ENCODE results near the gene ANGPTL8. TPM values are rescaled to one million over a fixed set of nuclear protein-coding genes. Genes with fewer than 3 reads are reported as not detected.

Gene ANGPTL8
- total RNA-seq, 2 donors from 2014 or later: 1.3 TPM; not detected in 1

DNA sequence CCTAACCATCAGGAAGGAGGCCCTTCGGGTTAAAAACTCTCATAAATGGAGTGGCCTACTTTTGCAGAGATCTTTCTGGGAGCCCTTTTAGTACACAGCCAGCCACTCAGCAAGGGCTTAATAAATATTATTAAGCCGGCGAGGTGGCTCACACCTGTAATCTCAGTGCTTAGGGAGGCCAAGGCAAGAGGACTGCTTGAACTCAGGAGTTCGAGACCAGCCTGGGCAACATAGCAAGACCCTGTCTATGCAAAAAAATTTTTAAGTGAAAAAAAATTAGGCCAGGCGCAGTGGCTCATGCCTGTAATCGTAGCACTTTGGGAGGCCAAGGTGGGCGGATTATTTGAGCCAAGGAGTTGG is 41.3 kb upstream of the ANGPTL8 start:
- Histone ChIP-seq H3K4me3 (no peak overlapping the region), H3K4me1 (peaks cover 3 to 65% of the 10 kb centered on the region in 2 donors), H3K27ac (peak overlapping the region; percentile 95 to 96), H3K27me3 (no peaks in the 10 kb centered on the region), H3K9me3 (no peaks in the 10 kb centered on the region), H3K36me3 (peaks cover 30% of the 10 kb centered on the region)
- TF ChIP-seq, protein P1, sequence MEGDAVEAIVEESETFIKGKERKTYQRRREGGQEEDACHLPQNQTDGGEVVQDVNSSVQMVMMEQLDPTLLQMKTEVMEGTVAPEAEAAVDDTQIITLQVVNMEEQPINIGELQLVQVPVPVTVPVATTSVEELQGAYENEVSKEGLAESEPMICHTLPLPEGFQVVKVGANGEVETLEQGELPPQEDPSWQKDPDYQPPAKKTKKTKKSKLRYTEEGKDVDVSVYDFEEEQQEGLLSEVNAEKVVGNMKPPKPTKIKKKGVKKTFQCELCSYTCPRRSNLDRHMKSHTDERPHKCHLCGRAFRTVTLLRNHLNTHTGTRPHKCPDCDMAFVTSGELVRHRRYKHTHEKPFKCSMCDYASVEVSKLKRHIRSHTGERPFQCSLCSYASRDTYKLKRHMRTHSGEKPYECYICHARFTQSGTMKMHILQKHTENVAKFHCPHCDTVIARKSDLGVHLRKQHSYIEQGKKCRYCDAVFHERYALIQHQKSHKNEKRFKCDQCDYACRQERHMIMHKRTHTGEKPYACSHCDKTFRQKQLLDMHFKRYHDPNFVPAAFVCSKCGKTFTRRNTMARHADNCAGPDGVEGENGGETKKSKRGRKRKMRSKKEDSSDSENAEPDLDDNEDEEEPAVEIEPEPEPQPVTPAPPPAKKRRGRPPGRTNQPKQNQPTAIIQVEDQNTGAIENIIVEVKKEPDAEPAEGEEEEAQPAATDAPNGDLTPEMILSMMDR (IDR thresholded peaks at IDR 0.05): no peak
- no peak for DNase-seq (ENCODE audit: low spot score)

DNA sequence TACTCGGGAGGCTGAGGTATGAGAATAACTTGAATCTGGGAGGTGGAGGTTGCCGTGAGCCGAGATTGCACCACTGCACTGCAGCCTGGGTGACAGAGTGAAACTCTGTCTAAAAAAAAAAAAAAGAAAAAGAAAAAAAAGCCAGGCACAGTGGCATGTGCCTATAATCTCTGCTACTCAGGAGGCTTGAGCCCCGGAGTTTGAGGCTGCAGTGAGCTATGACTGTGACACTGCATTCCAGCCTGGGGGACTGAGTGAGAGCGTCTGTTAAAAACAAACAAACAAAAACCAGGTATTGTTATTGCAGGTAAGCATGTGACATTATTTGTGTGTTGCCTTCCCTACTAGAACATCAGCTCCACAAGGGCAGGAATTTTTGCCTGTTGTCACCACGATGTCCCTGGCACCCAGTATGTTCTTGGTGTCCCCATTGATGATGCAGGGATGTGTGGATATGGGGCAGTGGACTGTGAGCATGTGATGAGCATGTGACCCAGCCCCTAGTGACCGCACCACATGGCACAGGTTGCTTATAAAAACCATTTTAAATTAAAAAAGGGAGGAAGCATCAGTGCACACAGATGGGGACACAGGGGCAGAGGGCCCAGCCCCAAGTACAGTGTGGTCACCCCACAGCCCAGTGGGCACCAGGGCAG is 40.5 kb upstream of the ANGPTL8 start:
- no peak for DNase-seq (ENCODE audit: low spot score)
- Histone ChIP-seq H3K36me3 (peaks cover 22% of the 10 kb centered on the region), H3K27ac (peak overlapping the region; percentile 95 to 96), H3K4me3 (no peak overlapping the region), H3K9me3 (no peaks in the 10 kb centered on the region), H3K4me1 (peaks cover 0 to 65% of the 10 kb centered on the region in 2 donors), H3K27me3 (no peaks in the 10 kb centered on the region)
- TF ChIP-seq, protein P1 (IDR thresholded peaks at IDR 0.05): no peak

DNA sequence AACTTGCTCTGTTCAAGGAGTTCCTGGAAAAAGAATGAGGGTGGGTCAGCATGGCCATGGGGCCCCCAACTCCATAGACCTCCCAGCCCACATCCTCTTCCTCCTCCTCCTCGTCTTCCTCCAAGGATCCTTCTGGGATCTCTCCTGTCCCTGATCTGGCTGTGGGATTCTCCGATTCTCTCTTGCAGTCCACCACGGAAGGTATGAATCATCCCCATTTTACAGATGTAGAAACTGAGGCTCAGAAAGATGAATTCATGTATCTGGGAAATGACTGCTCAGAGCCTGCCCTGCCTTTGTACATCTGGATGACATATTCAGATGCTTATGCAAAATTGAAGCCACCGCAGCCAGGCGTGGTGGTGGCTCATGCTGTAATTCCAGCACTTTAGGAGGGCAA is 39.9 kb upstream of the ANGPTL8 start:
- no peak for DNase-seq (ENCODE audit: low spot score)
- peak overlapping the region; percentile 95 to 96 for H3K27ac ChIP-seq

DNA sequence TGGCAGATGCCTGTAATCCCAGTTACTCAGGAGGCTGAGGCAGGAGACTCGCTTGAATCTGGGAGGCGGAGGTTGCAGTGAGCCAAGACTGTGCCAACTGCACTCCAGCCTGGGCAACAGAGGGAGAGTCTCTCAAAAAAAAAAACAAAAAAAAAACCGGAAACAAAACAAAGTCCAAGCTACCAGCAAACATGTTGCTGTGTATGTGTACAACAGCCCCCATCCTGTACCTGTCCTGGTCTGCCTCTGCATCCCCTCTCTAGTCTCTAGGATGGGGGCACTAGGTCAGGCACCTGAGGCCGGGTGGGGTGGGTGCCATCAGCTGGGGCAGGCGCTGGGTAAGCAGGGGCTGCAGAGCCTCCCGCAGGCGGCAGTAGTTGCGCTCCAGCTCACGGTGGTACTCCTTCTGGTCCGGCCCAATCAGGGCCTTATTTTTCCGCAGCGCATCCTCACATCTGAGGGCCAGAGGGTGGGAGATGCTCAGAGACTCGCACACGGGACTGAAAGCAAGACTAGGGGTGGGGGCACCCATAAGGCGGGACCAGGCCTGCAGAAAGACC is 39.3 kb upstream of the ANGPTL8 start:
- no peak for DNase-seq (ENCODE audit: low spot score)

More for the DNA sequence above, 39.9 kb upstream of the ANGPTL8 start:
- Histone ChIP-seq H3K4me3 (no peak overlapping the region), H3K4me1 (peaks cover 0 to 65% of the 10 kb centered on the region in 2 donors), H3K9me3 (no peaks in the 10 kb centered on the region), H3K36me3 (peaks cover 16% of the 10 kb centered on the region), H3K27me3 (no peaks in the 10 kb centered on the region)
- TF ChIP-seq, protein P1 (IDR thresholded peaks at IDR 0.05): no peak

DNA sequence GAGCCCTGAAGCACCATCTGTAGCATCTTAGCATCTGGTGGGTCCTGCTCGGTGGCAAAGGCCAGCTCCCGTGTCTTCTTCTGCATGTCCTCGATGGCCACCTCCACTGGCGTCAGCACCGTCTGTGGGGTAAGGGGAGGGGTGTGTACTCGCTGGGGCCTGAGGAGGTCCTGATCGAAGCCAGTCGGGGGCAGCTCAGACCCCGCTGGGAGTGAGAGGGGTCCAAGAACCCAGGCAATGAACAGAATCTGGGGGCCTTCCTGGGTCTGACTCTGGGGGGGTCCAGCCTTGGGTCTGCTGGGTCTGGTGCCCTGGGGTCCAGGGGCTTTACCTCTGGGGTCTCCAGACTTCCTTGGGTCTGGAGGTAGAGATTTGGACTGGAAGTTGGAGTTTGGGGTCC is 38.5 kb upstream of the ANGPTL8 start:
- Histone ChIP-seq H3K4me3 (no peak overlapping the region), H3K36me3 (peaks cover 12% of the 10 kb centered on the region), H3K27ac (peak overlapping the region; percentile 95 to 96), H3K9me3 (no peaks in the 10 kb centered on the region), H3K4me1 (peaks cover 0 to 57% of the 10 kb centered on the region in 2 donors), H3K27me3 (no peaks in the 10 kb centered on the region)
- TF ChIP-seq, protein P1 (IDR thresholded peaks at IDR 0.05): no peak
- no peak for DNase-seq (ENCODE audit: low spot score)

More for the DNA sequence above, 39.3 kb upstream of the ANGPTL8 start:
- Histone ChIP-seq H3K4me1 (peaks cover 0 to 65% of the 10 kb centered on the region in 2 donors), H3K27ac (peak overlapping the region; percentile 95 to 96), H3K27me3 (no peaks in the 10 kb centered on the region), H3K36me3 (peaks cover 16% of the 10 kb centered on the region), H3K4me3 (no peak overlapping the region), H3K9me3 (no peaks in the 10 kb centered on the region)
- TF ChIP-seq, protein P1 (IDR thresholded peaks at IDR 0.05): no peak

Measured in right atrium auricular region (tissue), 2 donors.